CD8-positive, alpha-beta memory T cell (primary cell): ENCODE data around the gene LRRC74B. TPM values are rescaled to one million over a fixed set of nuclear protein-coding genes. Genes with fewer than 3 reads are reported as not detected.

ENCODE experiments used
- CTCF ChIA-PET: fragments of 350-600 bp; sonication (Branson Sonifier 250); formaldehyde crosslinking; loops from one replicate; lab custom pipeline; 2021; ENCODE audit warnings: antibody characterized with exemption; lab: Charles Lee
- POLR2A ChIA-PET: fragments of 350-600 bp; sonication (Branson Sonifier 250); formaldehyde crosslinking; loops from one replicate; lab custom pipeline; 2021; ENCODE audit warnings: antibody characterized with exemption; lab: Charles Lee
- DNase-seq, 5 donors: peaks; one replicate each; pipeline versions ENCODE4 v3.0.0 to v3.0.0-alpha.2; 2020 to 2022; ENCODE audit warnings: mixed read lengths in 1 of 5
- H3K27ac ChIP-seq: one replicate; pipeline ENCODE4 v1.7.0; 2013; ENCODE audit warnings: low read depth, mild to moderate bottlenecking, low read length, moderate library complexity
- H3K27me3 ChIP-seq: 2 replicates; pipeline ENCODE4 v1.7.0; 2013; ENCODE audit warnings: low read length, mild to moderate bottlenecking; ENCODE audit not compliant: insufficient read depth, poor library complexity, severe bottlenecking
- H3K36me3 ChIP-seq: 2 replicates; pipeline ENCODE4 v1.7.0; 2013; ENCODE audit warnings: mild to moderate bottlenecking, low read length, moderate library complexity; ENCODE audit not compliant: insufficient read depth
- H3K4me1 ChIP-seq: 2 replicates; pipeline ENCODE4 v1.7.0; 2013; ENCODE audit warnings: mild to moderate bottlenecking, low read length, moderate library complexity; ENCODE audit not compliant: insufficient read depth
- H3K4me3 ChIP-seq: 2 replicates; pipeline ENCODE4 v1.7.0; 2013; ENCODE audit warnings: mild to moderate bottlenecking, low read length
- H3K9me3 ChIP-seq: 2 replicates; pipeline ENCODE4 v1.7.0; 2013; ENCODE audit warnings: mild to moderate bottlenecking, low read length
- H3K27ac Mint-ChIP-seq, 8 donors: one replicate each; pipeline ENCODE4 v1.8.0; 2020 to 2021; ENCODE audit warnings: mixed read lengths in 8 of 8, mild to moderate bottlenecking in 6 of 8, inconsistent platforms in 3 of 8, moderate library complexity in 3 of 8
- H3K27me3 Mint-ChIP-seq, 2 donors: one replicate each; pipeline ENCODE4 v1.8.0; 2020 to 2021; ENCODE audit warnings: mixed read lengths in 2 of 2, mild to moderate bottlenecking in 1 of 2, moderate library complexity in 1 of 2
- H3K36me3 Mint-ChIP-seq, 3 donors: one replicate each; pipeline ENCODE4 v1.8.0; 2020 to 2021; ENCODE audit warnings: mixed read lengths in 3 of 3, inconsistent platforms in 1 of 3, mild to moderate bottlenecking in 1 of 3
- H3K4me1 Mint-ChIP-seq, 3 donors: one replicate each; pipeline ENCODE4 v1.8.0; 2020 to 2021; ENCODE audit warnings: mixed read lengths in 3 of 3, inconsistent platforms in 1 of 3, mild to moderate bottlenecking in 1 of 3
- H3K4me3 Mint-ChIP-seq, 7 donors: one replicate each; pipeline ENCODE4 v1.8.0; 2020 to 2021; ENCODE audit warnings: mixed read lengths in 7 of 7, mild to moderate bottlenecking in 6 of 7, moderate library complexity in 4 of 7, inconsistent platforms in 2 of 7
- H3K9me3 Mint-ChIP-seq, 5 donors: one replicate each; pipeline ENCODE4 v1.8.0; 2020 to 2022; ENCODE audit warnings: mixed read lengths in 5 of 5, mild to moderate bottlenecking in 3 of 5, moderate library complexity in 2 of 5, inconsistent platforms in 1 of 5
- polyA plus RNA-seq: library from polyadenylated mRNA; unstranded; fragments of 300-500 nt; fragmentation: Illumina TruSeq; gene quantifications from one replicate; pipeline ENCODE4 v1.2.3, GENCODE V29; 2021
- total RNA-seq, 2 experiments: library from RNA; stranded (reverse); gene quantifications; one replicate each; pipeline ENCODE4 v1.2.3, GENCODE V29; 2021

LRRC74B gene
- total and polyA plus RNA-seq, 3 experiments from 2014 or later = not detected

DNA sequence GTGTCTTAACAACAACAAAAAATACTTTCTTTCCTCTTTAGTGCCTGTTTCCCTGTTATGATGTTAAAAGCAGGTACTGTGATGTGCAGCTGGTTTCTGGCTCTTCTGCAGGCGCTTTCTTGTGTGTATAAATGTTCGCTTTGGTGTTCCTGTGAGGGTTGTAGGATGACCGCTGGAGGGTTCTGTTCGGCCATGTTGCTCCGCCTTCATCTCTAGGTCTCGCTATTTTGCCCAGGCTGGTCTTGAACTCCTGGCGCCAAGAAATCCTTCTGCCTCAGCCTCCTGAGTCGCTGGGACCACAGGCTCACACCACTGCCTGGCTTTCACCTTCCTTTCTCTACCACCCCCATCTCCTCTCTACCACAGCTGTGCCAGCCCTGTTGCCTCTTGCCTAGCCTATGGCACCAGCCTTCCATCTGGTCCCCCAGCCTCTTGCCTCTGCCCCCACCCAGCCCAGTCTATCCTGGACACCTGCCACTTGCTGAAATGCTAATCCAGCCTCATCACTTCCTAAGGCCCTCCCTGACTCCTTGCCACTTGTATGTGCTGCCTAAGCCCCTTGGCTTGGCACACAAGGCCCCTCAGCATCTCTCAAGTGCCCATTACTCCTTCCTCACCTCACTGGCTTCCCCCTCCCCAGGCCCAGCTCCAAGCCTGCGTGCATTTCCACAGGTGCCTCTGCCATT is 5.5 kb downstream of the LRRC74B start:
- Histone ChIP-seq H3K4me3 (no peak overlapping the region), H3K9me3 (no peaks in the 10 kb centered on the region), H3K36me3 (no peaks in the 10 kb centered on the region), H3K4me1 (peaks cover 13% of the 10 kb centered on the region), H3K27me3 (no peaks in the 10 kb centered on the region), H3K27ac (no peak overlapping the region)
- Mint-ChIP-seq H3K27ac (no peak overlapping the region), H3K9me3 (no peaks in the 10 kb centered on the region), H3K36me3 (no peaks in the 10 kb centered on the region), H3K27me3 (peaks cover 8 to 11% of the 10 kb centered on the region in 2 donors), H3K4me1 (peaks cover 5 to 8% (median 8%) of the 10 kb centered on the region in 3 donors), H3K4me3 (no peak overlapping the region)
- POLR2A ChIA-PET = no interaction called here
- CTCF ChIA-PET = no interaction called here
- DNase-seq = no peak

DNA sequence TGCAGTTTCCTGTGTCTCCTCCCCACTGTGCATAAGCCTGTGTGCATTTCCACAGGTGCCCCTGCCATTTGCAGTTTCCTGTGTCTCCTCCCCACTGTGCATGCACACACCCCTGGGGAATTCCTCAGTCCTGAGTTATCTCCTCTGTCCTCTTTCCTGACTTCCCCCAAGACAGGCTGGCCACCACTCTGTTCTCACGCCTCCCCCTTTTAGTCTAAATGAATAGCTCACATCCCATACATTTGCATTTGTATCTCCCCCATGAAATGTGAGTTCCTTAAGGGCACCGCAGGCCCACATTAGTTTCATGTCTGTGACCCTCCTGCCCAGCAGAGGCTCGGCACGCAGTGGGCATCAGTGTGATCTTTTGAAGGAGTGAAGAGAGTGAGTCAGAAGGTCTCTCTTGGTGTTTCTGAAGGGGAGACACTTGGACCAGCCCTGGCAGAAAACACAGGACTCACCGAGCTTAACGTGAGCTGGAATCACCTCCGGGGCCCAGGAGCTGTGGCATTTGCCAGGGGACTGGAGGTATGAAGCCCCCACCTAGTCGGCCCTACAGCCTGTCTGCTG is 6.2 kb downstream of the LRRC74B start:
- CTCF ChIA-PET = no interaction called here

DNA sequence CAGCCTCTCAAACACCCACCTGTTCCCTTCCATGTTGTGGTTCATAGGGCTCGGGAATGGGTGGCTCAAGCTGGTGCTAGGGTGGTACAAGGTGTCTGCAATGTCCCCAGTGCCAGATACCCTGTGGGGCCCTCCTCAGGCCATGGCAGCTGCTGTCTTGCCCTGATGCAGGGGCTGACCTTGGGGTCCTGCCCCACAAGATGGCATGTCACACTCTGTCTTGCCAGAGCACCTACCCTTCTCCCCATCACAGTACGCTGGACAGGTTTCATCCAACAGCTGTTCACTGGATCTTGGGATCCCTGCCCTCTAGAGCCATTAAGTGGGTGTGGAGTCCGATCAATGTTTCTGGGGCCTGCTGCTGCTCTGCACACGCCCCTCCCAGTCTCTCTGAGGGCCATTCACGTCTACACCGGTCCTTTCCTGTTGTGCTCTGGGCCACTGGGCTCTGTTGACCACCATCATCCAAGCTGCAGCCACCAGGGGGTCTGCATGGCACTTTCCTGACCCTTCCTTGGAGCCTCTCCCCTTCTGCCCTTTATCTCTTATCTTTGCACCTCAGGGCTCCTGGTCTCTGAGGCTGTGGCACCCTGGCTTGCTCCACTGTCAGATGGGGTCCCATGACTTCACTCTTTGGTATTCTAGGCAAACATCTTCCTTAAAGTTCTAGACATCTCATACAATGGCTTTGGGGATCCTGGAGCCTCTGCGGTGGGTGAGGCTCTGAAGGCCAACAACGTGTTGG is 7.1 kb downstream of the LRRC74B start:
- ChIA-PET POLR2A (no interaction called here), CTCF (no interaction called here)
- H3K4me1 Mint-ChIP-seq = peaks cover 9 to 14% (median 12%) of the 10 kb centered on the region in 3 donors
- Histone ChIP-seq H3K27me3 (no peaks in the 10 kb centered on the region), H3K4me3 (no peak overlapping the region), H3K27ac (no peak overlapping the region), H3K4me1 (peaks cover 20% of the 10 kb centered on the region), H3K9me3 (no peaks in the 10 kb centered on the region), H3K36me3 (no peaks in the 10 kb centered on the region)
- no peaks in the 10 kb centered on the region for H3K36me3 Mint-ChIP-seq
- H3K27me3 Mint-ChIP-seq = peaks cover 10 to 17% of the 10 kb centered on the region in 2 donors
- H3K4me3 Mint-ChIP-seq = no peak overlapping the region
- no peak for DNase-seq
- no peaks in the 10 kb centered on the region for H3K9me3 Mint-ChIP-seq
- peak overlapping the region in 1 of 8 donors; percentile 62 for H3K27ac Mint-ChIP-seq

More for the DNA sequence above, 6.2 kb downstream of the LRRC74B start:
- H3K4me1 Mint-ChIP-seq = peaks cover 9 to 14% (median 12%) of the 10 kb centered on the region in 3 donors
- H3K9me3 Mint-ChIP-seq = no peaks in the 10 kb centered on the region
- POLR2A ChIA-PET = no interaction called here
- no peaks in the 10 kb centered on the region for H3K36me3 ChIP-seq
- H3K27me3 ChIP-seq = no peaks in the 10 kb centered on the region
- H3K4me3 Mint-ChIP-seq = no peak overlapping the region
- no peak overlapping the region for H3K27ac ChIP-seq
- no peak overlapping the region for H3K4me3 ChIP-seq
- no peaks in the 10 kb centered on the region for H3K9me3 ChIP-seq
- no peaks in the 10 kb centered on the region for H3K36me3 Mint-ChIP-seq
- H3K27me3 Mint-ChIP-seq = peaks cover 10 to 16% of the 10 kb centered on the region in 2 donors
- H3K27ac Mint-ChIP-seq = peak overlapping the region in 3 of 8 donors; percentile 13 to 57 (median 17)
- peaks cover 19% of the 10 kb centered on the region for H3K4me1 ChIP-seq
- DNase-seq = no peak

DNA sequence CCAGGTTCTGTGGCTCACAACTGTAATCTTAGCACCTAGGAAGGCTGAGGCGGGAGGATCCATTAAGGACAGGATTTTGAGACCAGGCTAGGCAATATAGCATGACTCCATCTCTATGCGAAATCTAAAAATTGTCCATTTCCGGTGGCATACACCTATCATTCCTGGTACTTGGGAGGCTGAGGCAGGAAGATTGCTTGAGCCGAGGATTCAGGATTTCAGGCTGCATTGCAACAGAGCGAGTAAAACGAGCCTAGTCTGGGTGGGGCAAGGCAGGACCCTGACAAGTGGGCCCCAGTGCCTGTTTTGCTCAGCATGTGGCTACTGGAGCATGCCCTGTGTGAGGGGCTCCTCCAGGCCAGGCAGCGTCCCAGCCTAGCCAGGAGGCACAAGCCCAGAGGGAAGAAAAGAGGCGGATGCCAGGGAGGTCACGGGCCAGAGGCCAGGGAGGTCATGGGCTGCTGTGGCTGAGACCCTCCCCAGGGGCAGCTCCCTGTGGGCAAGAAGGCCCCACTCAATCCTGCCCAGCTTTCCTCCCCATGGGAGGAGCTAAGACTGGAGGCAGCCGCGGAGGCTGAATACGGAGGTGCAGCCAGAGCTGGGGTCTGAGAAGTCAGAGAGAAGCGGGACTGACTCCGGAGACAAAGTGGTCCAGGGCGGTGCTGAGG is 8.4 kb downstream of the LRRC74B start:
- H3K4me1 Mint-ChIP-seq = peaks cover 9 to 14% (median 12%) of the 10 kb centered on the region in 3 donors
- H3K36me3 ChIP-seq = no peaks in the 10 kb centered on the region
- H3K4me1 ChIP-seq = peaks cover 20% of the 10 kb centered on the region
- H3K4me3 Mint-ChIP-seq = no peak overlapping the region
- H3K27ac Mint-ChIP-seq = no peak overlapping the region
- ChIA-PET CTCF (no interaction called here), POLR2A (no interaction called here)
- no peak overlapping the region for H3K4me3 ChIP-seq
- H3K27me3 ChIP-seq = no peaks in the 10 kb centered on the region
- no peaks in the 10 kb centered on the region for H3K36me3 Mint-ChIP-seq
- H3K9me3 ChIP-seq = no peaks in the 10 kb centered on the region
- no peaks in the 10 kb centered on the region for H3K9me3 Mint-ChIP-seq
- H3K27me3 Mint-ChIP-seq = peaks cover 10 to 17% of the 10 kb centered on the region in 2 donors
- no peak overlapping the region for H3K27ac ChIP-seq
- no peak for DNase-seq

DNA sequence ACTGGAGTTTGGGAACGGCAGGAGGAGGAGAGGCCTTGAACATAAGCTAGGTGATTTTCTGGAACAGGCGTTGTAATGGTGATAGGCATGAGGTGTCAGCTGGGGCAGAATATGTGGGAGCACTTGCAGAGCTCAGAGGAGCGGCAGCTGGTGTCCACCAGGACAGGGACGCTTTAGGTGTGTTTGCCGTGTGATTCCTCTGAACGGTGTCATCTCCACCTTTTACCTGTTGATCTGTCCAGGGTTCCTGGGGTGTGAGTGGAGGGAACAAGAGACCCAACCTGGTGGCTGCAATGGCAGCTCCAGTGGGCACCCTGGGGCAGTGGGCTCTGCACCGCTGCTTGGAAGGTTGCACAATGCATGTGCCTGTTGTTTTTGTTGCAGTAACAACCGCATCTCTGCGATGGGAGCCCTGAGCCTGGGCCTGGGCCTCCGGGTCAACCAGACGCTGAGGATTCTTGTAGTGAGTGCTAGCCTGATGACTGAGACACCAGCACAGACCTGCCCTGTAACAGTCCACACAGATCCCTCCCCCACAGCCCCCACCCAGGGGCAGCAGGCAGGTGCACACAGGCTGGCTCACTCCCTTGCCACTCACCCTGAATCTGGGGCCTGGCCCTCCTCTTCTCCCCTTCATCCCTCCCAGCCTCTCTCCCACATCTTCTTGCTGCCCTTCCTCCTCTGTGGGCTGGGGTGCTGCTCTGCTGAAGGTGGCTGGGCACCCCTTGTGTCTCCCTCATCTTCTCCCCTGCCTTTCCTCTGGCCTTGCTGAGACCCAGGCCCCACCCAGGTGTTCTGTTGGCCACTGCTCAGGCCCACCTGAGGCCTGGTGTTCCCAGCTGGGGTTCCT is 9.2 kb downstream of the LRRC74B start:
- Mint-ChIP-seq H3K27me3 (peaks cover 10 to 17% of the 10 kb centered on the region in 2 donors), H3K27ac (no peak overlapping the region), H3K9me3 (no peaks in the 10 kb centered on the region), H3K36me3 (no peaks in the 10 kb centered on the region), H3K4me1 (peaks cover 9 to 14% (median 12%) of the 10 kb centered on the region in 3 donors), H3K4me3 (no peak overlapping the region)
- peaks cover 20% of the 10 kb centered on the region for H3K4me1 ChIP-seq
- POLR2A ChIA-PET = no interaction called here
- no peak for DNase-seq
- CTCF ChIA-PET = no interaction called here
- H3K36me3 ChIP-seq = no peaks in the 10 kb centered on the region
- no peak overlapping the region for H3K27ac ChIP-seq
- H3K9me3 ChIP-seq = no peaks in the 10 kb centered on the region
- no peak overlapping the region for H3K4me3 ChIP-seq
- no peaks in the 10 kb centered on the region for H3K27me3 ChIP-seq

DNA sequence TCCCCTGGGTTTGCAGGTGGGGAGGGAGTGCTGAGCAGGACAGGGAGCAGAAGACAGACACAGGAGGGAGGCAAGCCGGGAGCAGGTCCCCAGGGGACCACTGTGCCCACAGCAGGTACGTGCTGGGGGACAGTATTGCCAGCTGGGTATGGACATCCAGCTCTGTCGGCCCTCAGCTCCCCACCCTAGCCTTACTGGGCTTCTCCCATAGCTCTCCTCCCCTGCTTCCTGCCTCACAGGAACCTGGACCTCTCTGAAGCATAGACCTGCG is 9.8 kb downstream of the LRRC74B start:
- no peaks in the 10 kb centered on the region for H3K9me3 ChIP-seq
- no peak overlapping the region for H3K27ac ChIP-seq
- DNase-seq = no peak
- Mint-ChIP-seq H3K27ac (no peak overlapping the region), H3K4me1 (peaks cover 9 to 14% (median 12%) of the 10 kb centered on the region in 3 donors), H3K27me3 (peaks cover 10 to 17% of the 10 kb centered on the region in 2 donors), H3K4me3 (peak overlapping the region in 3 of 7 donors; percentile 29 to 68 (median 44)), H3K9me3 (no peaks in the 10 kb centered on the region), H3K36me3 (no peaks in the 10 kb centered on the region)
- ChIA-PET CTCF (no interaction called here), POLR2A (no interaction called here)
- H3K36me3 ChIP-seq = no peaks in the 10 kb centered on the region
- peaks cover 20% of the 10 kb centered on the region for H3K4me1 ChIP-seq
- no peak overlapping the region for H3K4me3 ChIP-seq
- H3K27me3 ChIP-seq = no peaks in the 10 kb centered on the region

DNA sequence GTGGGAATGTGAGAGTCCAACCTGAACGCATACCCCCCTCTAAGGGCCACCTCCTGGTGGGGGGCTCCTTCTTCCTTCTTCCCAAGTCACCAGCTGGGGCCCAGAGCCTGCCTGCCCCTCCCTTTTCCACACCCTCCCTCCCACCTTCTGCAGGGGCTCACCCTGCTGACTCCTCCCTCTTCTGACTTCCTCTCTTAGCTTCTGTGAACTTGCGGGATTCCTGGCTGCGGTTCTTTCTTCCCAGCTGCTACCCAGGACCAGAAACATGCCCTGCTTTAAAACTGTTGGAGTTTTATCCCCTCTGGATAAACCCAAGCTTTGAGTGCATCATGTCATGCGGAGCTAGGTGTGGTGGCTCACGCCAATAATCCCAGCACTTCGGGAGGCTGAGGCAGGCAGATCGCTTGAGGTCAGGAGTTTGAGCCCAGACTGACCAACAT is 10.2 kb downstream of the LRRC74B start:
- no peak overlapping the region for H3K4me3 ChIP-seq
- CTCF ChIA-PET = no interaction called here
- H3K27me3 Mint-ChIP-seq = peaks cover 10 to 17% of the 10 kb centered on the region in 2 donors
- H3K36me3 ChIP-seq = no peaks in the 10 kb centered on the region
- H3K9me3 ChIP-seq = no peaks in the 10 kb centered on the region
- no peak overlapping the region for H3K27ac ChIP-seq
- peak overlapping the region in 2 of 8 donors; percentile 33 to 63 for H3K27ac Mint-ChIP-seq
- peaks cover 9 to 14% (median 12%) of the 10 kb centered on the region in 3 donors for H3K4me1 Mint-ChIP-seq
- DNase-seq = no peak
- POLR2A ChIA-PET = interaction anchor here (0.6 kb wide), 1 partner anchor 919 kb away, joined by 5 read pairs; no protein-coding TSS in a partner anchor
- H3K4me3 Mint-ChIP-seq = peak overlapping the region in 5 of 7 donors; percentile 29 to 79 (median 44)
- peaks cover 20% of the 10 kb centered on the region for H3K4me1 ChIP-seq
- no peaks in the 10 kb centered on the region for H3K36me3 Mint-ChIP-seq
- no peaks in the 10 kb centered on the region for H3K27me3 ChIP-seq
- H3K9me3 Mint-ChIP-seq = no peaks in the 10 kb centered on the region
